ENCODE data around the gene RBFOX2.

GRCh38 chr22:35785181-35785923, 243.3 kb downstream of the RBFOX2 start:
- no peak for TF ChIP-seq MAX (IDR thresholded peaks at IDR 0.05; ENCODE audit: insufficient read depth, insufficient read length)
- no peak for TF ChIP-seq POLR2A (IDR thresholded peaks at IDR 0.05; ENCODE audit: low read depth, low read length)
- TF ChIP-seq POLR2AphosphoS5 (IDR thresholded peaks at IDR 0.05; ENCODE audit: insufficient read depth, low read depth, low read length), result no peak
- no peak for TF ChIP-seq EZH2 (IDR thresholded peaks at IDR 0.05; ENCODE audit: borderline replicate concordance, low read depth, low read length, severe bottlenecking)
- TF ChIP-seq, protein P1, sequence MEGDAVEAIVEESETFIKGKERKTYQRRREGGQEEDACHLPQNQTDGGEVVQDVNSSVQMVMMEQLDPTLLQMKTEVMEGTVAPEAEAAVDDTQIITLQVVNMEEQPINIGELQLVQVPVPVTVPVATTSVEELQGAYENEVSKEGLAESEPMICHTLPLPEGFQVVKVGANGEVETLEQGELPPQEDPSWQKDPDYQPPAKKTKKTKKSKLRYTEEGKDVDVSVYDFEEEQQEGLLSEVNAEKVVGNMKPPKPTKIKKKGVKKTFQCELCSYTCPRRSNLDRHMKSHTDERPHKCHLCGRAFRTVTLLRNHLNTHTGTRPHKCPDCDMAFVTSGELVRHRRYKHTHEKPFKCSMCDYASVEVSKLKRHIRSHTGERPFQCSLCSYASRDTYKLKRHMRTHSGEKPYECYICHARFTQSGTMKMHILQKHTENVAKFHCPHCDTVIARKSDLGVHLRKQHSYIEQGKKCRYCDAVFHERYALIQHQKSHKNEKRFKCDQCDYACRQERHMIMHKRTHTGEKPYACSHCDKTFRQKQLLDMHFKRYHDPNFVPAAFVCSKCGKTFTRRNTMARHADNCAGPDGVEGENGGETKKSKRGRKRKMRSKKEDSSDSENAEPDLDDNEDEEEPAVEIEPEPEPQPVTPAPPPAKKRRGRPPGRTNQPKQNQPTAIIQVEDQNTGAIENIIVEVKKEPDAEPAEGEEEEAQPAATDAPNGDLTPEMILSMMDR (IDR thresholded peaks at IDR 0.05; ENCODE audit: extremely low read depth in 1 of 2, insufficient read depth in 1 of 2, low read depth in 1 of 2, low read length in 2 of 2), result no peak
- TF ChIP-seq FOS (IDR thresholded peaks at IDR 0.05; ENCODE audit: borderline replicate concordance, insufficient read depth, low read length), result no peak
- TF ChIP-seq JUN (IDR thresholded peaks at IDR 0.05; ENCODE audit: borderline replicate concordance, insufficient read depth, insufficient read length, low read depth), result no peak
